Tibial nerve (tissue), 4 donors: ENCODE results near the gene SYT10.

Experiments used
- CTCF ChIP-seq, 5 experiments: fragments of 200-600 bp in 3 of 5; fragments of 450-650 bp in 2 of 5; sonication (generic) in 3 of 5; IDR thresholded peaks; one replicate each; pipeline ENCODE4 v1.5.1; 2016 to 2019; ENCODE audit warnings: antibody characterized with exemption in 5 of 5, mild to moderate bottlenecking in 3 of 5, moderate library complexity in 2 of 5
- EP300 ChIP-seq, 2 donors: sonication (generic); formaldehyde crosslinking; IDR thresholded peaks; one replicate each; pipeline ENCODE4 v1.6.1; 2017; ENCODE audit warnings: antibody characterized with exemption in 2 of 2, mild to moderate bottlenecking in 1 of 2
- POLR2A ChIP-seq, 2 donors: fragments of 450-650 bp; IDR thresholded peaks; one replicate each; pipeline ENCODE4 v1.6.1; 2017; ENCODE audit warnings: antibody characterized with exemption in 2 of 2, mild to moderate bottlenecking in 2 of 2, moderate library complexity in 2 of 2

DNA sequence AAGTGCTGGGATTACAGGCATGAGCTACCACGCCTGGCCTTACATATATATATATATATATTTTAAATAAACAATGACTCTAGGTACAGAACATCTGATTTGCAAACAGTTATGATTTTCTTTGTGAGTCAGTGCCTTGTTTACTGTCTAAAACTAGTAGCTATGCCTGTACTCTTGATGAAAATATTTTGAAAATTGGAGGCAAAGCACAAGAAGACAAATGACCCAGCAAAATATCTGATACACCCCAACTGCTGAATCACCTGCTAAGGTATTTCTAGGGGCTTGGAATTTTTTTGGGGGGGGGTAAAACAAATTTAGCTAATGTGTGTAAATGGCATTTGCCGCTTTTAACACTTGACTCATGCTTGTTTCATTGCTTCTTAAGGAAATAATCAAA, 69.3 kb downstream of the SYT10 start:
- no peak for TF ChIP-seq CTCF (IDR thresholded peaks at IDR 0.05)
- TF ChIP-seq POLR2A (IDR thresholded peaks at IDR 0.05), result no peak
- no peak for TF ChIP-seq EP300 (IDR thresholded peaks at IDR 0.05)
